ENCODE data around the gene TAP1.

TAP1 gene

DNA sequence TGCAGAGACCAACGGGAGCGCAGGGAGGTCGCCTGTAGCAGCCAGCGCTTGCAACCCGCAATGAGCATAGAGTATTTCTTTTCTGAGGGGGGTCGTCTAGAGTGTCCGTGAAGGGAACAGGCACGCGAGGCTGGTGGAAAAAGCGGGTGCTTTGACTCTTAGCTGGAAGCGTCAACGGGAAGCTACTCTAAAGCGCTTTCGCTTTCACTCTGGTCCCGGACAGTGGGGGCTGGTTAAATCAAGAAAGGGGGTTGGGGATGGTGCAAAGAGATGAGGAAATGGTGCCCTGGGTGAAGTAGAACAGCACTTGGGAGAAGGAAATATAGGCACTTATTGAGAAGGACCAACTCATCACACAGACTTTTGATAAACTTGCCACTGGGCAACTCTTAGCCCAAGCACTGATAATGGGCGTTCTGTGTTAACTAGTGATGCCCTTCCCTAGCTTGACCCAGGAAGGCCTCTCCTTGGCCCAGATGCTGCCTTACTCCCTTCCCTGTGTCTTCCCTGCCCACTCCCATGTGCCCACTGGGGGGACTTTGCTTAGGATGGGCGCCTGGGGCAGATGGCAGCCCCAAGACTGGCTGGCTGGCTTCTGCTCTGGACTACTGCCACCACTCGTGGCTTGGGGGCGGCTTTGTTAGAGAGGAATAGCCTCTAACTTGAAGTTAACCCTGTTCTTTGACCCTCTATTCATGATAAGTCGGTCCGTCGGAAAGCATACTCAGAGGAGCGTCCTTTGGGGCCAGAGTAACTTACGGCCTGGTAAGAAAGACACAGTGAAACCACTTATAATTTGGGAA lies 1.1 kb upstream of the TAP1 start:
- peak; percentile 58 for DNase-seq (ENCODE audit: low spot score)
- ChIA-PET CTCF (interaction anchor here (0.5 to 3.5 kb wide), 6 partner anchors 9 to 795 kb away, joined by 3 to 55 read pairs (median 6); partner anchors contain the start of gene TAP2), POLR2A (ENCODE audit: low non-redundant PET) (interaction anchor here (1.1 kb wide), 1 partner anchor 16 kb away, joined by 4 read pairs; the partner anchor contains the start of gene TAP2)
- no peak for TF ChIP-seq CTCF (conservative IDR thresholded peaks at IDR 0.05; ENCODE audit: low read depth)
- H3K27ac ChIP-seq, result peak overlapping the region; percentile 96

DNA sequence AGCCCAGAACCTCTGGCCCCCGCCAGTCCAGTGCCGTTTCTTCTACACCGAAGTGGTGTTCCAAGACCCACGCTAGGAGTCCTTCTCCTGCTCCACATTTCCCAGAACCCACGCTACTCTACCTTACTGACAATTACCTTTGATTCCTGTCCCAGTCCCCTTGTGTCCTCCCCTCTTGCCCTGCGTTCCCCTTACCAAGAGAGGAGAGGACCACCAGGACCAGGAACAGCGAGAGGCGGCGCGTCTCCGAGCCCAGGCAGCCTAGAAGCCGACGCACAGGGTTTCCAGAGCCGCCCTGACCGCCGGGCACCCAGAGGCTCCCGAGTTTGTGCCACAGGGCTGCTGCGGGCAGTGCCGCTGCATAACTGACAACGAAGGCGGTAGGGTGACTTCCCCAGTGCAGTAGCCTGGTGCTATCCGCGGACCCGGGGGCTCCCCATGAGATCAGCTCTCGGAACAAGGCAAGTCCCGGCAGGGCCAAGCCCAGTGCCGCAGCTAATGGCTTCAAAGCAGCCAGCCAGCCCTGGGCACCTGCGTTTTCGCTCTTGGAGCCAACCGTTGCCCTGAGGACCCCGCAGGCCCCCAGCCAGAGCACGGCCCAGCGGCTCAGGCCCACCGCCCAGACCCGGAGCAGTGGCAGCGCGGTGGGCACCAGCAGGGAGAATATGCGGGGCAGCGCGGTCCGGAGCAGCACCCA lies 512 bp downstream of the TAP1 start:
- peak overlapping the region; percentile 96 for H3K27ac ChIP-seq
- TF ChIP-seq CTCF (conservative IDR thresholded peaks at IDR 0.05; ENCODE audit: low read depth), result no peak
- peak; percentile 35 for DNase-seq (ENCODE audit: low spot score)
- ChIA-PET CTCF (interaction anchor here (0.6 to 3.5 kb wide), 5 partner anchors 8 to 54 kb away, joined by 3 to 55 read pairs (median 9); partner anchors contain the start of gene TAP2), POLR2A (ENCODE audit: low non-redundant PET) (interaction anchor here (0.8 to 1.1 kb wide), 4 partner anchors 8 to 42 kb away, joined by 3 to 10 read pairs (median 6); partner anchors contain the start of genes PSMB8 and TAP2)

GRCh38 chr6:32852018-32852843 lies 1.3 kb downstream of the TAP1 start:
- POLR2A ChIA-PET (ENCODE audit: low non-redundant PET), result no interaction called here
- peak; percentile 20 for DNase-seq (ENCODE audit: low spot score)
- peak overlapping the region; percentile 96 for H3K27ac ChIP-seq
- CTCF ChIA-PET, result interaction anchor here (2.7 to 3.5 kb wide), 2 partner anchors 7 to 14 kb away, joined by 9 to 55 read pairs; partner anchors contain the start of gene TAP2
- TF ChIP-seq CTCF (conservative IDR thresholded peaks at IDR 0.05; ENCODE audit: low read depth), result no peak

DNA sequence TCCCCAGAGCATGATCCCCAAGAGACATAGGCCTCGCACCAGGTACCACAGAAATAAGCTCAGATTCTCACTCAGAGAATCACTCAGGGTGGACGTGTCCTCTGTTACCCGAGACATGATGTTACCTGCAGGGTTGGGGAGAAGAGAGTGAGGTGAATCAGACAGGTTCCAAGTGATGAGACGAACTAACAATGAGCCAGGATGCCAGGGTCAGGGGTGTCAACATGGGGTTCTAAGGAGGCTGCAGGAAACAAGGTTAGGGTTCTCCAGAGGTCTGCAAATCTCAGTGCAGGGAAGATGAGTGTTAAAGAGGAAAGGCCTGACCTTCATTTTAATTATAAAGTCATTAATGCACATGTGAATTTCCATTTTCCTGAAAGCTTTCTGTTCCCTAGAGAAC lies 2.5 kb downstream of the TAP1 start:
- TF ChIP-seq CTCF (conservative IDR thresholded peaks at IDR 0.05; ENCODE audit: low read depth), result no peak
- H3K27ac ChIP-seq, result no peak overlapping the region
- CTCF ChIA-PET, result no interaction called here
- POLR2A ChIA-PET (ENCODE audit: low non-redundant PET), result no interaction called here
- DNase-seq (ENCODE audit: low spot score), result no peak

DNA sequence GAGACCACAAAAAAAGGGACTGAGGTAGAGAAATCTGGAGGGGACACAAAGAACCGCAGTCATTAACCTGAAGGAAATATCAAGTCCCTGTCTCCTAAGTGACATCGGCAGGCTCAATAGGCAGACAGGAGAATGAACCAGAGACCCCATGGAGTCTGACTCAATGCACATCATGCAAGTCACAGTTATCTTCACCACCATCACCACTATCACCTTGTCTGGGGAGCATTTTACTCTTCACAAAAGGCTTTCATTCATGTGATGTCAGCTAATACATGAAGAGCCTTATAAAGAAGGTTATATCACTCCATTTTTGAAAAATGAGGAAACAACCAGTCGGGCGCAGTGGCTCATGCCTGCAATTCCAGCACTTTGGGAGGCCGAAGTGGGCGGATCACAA lies 4.4 kb downstream of the TAP1 start:
- CTCF ChIA-PET, result interaction anchor here (0.6 kb wide), 1 partner anchor 84 kb away, joined by 3 read pairs; no protein-coding TSS in a partner anchor
- H3K27ac ChIP-seq, result no peak overlapping the region
- no peak for DNase-seq (ENCODE audit: low spot score)
- TF ChIP-seq CTCF (conservative IDR thresholded peaks at IDR 0.05; ENCODE audit: low read depth), result no peak
- POLR2A ChIA-PET (ENCODE audit: low non-redundant PET), result no interaction called here

GRCh38 chr6:32847795-32848194 lies 5.7 kb downstream of the TAP1 start:
- CTCF ChIA-PET, result no interaction called here
- POLR2A ChIA-PET (ENCODE audit: low non-redundant PET), result no interaction called here
- DNase-seq (ENCODE audit: low spot score), result no peak
- TF ChIP-seq CTCF (conservative IDR thresholded peaks at IDR 0.05; ENCODE audit: low read depth), result no peak
- no peak overlapping the region for H3K27ac ChIP-seq
